CD4-positive, alpha-beta T cell treated with Interleukin-15 for 1 hour (primary cell): ENCODE data around the gene OTOL1.
"Not testable (repeated sequence)": the region's sequence is repeated elsewhere in the genome, so short reads cannot be mapped to it uniquely, and the experiment has no call there.

Experiments used
- DNase-seq: peaks from one replicate; pipeline ENCODE4 v3.0.0-alpha.2; 2020

Gene OTOL1

GRCh38 chr3:161496508-161496907 lies at the start of gene OTOL1:
TSS of gene OTOL1 (plus strand) at chr3:161496808. CDS start at chr3:161496808, 0 bp downstream.
- DNase-seq, result no peak

GRCh38 chr3:161449785-161450184 lies 46.8 kb upstream of the OTOL1 start:
- no peak for DNase-seq

GRCh38 chr3:161452179-161452578 lies 44.4 kb upstream of the OTOL1 start:
- no peak for DNase-seq

DNA sequence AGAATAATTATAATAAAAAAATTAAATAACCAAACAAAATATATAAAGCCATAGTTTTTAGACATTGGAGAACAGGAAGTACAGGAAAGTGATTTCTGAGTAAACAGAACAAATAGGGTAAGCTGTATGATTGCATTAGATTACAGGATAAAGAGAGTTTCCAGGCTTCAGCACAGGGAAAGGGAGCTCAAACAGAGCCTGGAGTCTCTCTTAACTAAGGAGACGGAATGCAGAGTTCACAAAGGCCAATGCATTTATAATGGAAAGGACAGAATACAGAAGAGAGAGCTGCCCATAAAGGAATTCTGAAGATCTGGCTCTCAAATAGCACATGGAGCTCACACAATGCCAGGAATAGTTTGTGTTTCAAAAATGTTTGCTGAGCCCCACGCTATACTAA lies 42.0 kb upstream of the OTOL1 start:
- no peak for DNase-seq

- no peak for DNase-seq
Observed at GRCh38 chr3:161455962-161456361, 40.6 kb upstream of the OTOL1 start.

- no peak for DNase-seq
Observed at GRCh38 chr3:161462138-161462537, 34.5 kb upstream of the OTOL1 start.

DNA sequence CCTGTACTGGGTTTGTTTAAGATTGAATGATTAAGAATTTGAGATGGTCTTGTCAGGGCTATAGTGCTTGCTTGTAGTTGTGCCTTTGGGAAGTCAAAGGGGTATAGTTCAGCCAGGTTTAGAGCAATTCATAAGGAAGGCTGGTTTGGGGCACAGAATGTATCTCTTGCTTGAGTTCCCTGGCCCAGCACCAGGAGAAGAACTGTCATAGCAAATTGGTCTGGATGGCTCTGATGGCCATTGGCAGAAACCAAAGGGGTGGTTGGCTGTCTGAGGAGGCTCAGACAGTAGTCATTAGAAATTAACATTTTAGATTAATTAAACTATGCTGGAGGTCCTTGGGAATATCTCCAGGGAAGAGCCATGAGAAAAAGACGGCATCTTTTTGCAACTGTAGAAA lies 25.4 kb upstream of the OTOL1 start:
- DNase-seq, result no peak

- no peak for DNase-seq
Observed at GRCh38 chr3:161474139-161474538, 22.5 kb upstream of the OTOL1 start.

- DNase-seq, result no peak
Observed at GRCh38 chr3:161474741-161475140, 21.9 kb upstream of the OTOL1 start.

DNA sequence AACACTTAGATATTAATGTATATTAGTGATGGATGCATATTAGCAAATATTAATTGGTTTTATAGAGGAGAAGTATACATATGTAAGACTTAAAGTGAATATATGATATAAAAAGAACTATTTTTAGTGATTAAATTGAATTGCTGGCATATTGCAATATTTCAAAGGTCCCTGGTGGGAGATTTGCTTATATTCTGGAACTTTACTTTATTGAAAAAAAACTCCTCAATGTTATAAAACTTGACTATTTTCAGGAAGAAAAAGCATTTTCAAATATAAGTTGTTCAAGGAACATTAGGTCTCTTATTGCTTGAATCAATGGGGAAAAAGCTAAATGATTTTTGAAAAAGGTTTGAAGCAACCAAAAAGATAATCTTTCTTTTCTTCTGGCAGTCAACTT lies 21.4 kb upstream of the OTOL1 start:
- no peak for DNase-seq

DNA sequence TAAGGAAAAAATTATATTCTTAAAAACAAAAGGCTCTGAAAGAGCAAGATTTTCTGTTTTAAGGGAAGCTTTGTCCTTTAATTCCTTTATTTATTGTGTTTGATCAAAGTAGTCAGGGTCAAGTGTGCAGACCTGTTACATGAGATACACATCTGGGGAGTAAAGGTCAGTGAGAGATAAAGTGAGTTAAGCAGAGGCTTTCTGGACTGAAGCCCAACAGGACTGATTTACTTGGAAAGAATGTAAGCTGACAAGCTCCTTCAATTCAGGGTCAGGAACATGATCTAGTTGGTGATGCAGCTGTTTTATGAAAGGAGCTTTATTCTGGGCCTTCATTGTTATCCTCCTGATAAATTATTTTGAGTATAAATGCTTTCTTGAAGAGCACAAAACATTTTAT lies 20.7 kb upstream of the OTOL1 start:
- no peak for DNase-seq

- DNase-seq, result no peak
Observed at GRCh38 chr3:161484226-161484625, 12.4 kb upstream of the OTOL1 start.

- not testable (repeated sequence) for DNase-seq
Observed at GRCh38 chr3:161488284-161488683, 8.3 kb upstream of the OTOL1 start.

DNA sequence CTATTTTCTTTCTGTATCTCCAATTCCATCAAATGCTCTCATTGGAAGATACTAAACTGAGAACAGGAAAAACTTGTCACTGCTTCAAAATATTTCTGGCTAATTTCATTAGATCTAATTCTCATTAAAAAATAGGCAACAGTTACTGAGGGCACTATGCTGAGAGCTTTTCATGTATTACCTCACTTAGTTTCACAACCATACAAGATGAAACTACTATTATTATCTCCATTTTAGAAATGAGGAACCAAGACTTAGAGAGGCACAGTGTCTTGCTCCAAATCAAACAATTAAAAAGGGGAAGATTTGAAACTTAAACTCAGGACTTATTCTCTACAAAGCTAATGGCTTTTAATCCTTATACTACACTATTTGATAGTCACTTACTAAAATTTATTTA lies 7.2 kb upstream of the OTOL1 start:
- no peak for DNase-seq

DNA sequence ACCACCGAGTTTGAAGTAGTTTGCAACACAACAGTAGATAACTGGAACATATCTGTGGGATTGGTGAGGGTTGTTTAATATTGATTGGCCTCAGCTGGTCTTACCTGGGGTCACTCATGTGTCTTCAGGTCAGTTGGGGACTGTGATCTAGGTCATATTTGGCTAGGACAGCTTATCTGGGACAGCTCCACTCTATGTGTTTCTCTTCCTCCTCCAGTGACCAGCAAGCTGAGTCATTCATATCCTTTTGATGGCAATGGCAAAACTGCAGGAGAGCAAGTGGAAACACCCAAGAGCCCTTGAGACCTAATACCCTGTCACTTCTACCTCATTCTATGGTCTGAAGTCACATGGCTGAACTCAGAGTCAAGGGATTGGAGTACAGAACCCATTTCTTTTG lies 5.8 kb upstream of the OTOL1 start:
- DNase-seq, result not testable (repeated sequence)

DNA sequence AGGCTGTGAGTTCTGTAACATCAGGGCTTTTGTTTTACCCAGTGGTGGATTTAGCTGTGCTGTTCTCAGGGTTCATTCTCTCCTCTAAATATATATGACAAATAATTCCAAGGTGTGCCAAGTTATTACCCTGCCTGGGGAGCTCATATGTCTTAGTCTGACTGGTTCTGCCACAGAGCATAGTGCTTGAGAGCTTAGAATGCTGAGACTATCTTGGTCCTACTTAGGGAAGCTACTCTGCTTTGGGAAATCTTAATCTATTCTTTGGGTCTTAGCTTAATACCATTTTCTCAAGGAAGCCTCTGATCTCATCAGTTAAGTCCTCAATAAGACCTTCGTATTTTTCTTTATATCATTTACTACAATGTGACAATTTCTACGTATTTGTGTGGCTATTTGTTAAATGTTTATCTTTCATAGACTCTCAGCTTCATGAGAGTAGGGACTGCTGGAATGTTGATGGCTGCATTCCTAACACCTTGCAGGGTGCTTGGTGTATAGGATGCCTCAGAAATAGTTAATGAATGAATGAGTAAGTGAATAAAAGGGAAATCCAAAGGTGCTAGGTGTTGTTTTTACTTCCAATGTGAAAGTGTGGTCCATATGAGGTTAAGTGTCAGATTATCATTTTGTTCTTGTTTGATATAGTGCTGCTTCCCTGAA lies 1.8 kb downstream of the OTOL1 start:
- DNase-seq, result no peak

DNA sequence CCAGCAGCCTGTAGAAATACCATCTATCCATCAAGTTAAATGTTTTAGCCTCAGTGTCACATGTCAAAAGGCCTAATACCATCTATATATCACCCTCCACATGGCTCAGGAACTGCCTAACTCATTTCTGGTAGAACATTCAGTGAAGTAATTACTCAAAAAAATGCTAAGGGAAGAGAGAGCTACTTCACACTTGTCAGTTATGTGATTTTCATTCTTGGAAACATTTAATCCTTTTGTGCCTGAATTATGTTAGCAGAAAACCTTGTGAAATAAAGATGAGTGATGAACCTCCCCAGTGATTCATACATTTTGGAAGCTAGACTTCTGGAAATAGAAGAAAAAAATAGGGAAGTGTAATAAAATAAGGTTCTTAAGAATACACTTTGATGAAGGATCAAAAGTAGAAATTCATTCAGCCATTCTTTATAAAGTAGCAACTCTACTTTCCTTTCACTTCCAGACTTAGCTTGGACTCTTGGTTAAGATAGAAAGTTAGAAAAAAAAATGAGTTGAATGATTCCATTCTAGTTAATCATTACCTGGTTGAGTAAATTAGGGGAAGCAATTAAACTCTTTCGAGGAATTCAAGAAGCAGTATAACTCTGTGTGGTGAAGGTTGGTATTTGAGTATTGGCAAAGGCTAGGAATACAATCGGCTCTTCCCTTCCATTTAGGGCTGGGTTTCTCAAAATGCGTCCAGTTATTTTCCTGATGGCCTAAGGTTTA lies 3.6 kb downstream of the OTOL1 start:
- no peak for DNase-seq

DNA sequence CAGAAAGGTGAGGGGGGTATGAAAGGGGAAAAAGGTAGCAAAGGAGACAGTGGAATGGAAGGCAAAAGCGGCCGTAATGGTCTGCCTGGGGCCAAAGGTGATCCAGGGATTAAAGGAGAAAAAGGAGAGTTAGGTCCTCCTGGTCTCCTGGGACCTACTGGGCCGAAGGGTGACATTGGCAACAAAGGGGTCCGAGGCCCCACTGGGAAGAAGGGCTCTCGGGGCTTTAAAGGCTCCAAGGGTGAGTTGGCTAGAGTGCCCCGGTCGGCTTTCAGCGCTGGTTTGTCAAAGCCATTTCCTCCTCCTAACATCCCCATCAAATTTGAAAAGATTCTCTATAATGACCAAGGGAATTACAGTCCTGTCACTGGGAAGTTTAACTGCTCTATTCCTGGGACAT lies 6.7 kb downstream of the OTOL1 start:
- no peak for DNase-seq

GRCh38 chr3:161508852-161509477 lies 12.4 kb downstream of the OTOL1 start:
- no peak for DNase-seq

GRCh38 chr3:161510510-161511260 lies 14.1 kb downstream of the OTOL1 start:
- no peak for DNase-seq

DNA sequence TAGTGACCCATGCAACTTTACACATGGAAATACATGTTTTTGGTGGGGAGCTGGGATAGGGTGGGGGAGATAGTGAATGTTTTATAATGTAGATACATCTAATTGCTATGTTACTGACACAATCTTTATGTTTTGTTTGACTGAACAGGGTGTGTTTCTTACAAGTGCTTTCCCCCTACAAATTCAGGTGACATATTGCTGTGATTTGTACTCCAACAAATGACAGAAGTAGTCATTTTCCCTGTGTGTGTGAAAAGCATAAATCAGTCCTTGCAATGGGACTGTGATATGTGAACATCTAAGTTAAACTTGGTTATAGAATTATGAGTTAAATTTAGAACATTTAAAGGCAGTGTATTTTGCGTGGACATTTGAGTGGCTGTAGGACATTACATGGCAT lies 27.3 kb downstream of the OTOL1 start:
- no peak for DNase-seq

GRCh38 chr3:161531930-161532329 lies 35.3 kb downstream of the OTOL1 start:
- no peak for DNase-seq

- no peak for DNase-seq
Observed at GRCh38 chr3:161540594-161540993, 44.0 kb downstream of the OTOL1 start.

DNA sequence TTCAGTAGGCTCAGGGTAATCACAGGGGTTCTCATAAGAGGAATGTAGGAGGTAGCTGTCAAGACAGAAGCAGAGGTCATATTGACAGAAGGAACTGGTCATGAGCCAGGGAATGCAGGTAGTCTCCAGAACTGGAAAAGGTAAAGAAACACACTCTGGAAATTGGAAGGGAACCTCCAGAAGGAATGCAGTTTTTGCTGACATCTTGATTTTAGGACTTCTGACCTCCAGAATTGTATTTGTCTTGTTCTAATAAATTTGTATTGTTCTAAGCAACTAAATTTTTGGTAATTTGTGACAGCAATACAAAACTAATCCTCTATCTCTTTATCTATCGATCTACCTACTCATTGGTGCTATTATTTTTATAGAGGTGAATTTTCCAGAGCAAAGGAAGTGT lies 49.2 kb downstream of the OTOL1 start:
- no peak for DNase-seq
